NCI-H345 treated with DMSO at 0.1 percent for 48 hours (cell line): ENCODE measurements around the gene ITPRID2.

Source experiments
- DNase-seq: peaks from one replicate; lab custom pipeline; 2025; ENCODE audit not compliant: unreplicated experiment; lab: John Stamatoyannopoulos, UW

ITPRID2 gene

DNA sequence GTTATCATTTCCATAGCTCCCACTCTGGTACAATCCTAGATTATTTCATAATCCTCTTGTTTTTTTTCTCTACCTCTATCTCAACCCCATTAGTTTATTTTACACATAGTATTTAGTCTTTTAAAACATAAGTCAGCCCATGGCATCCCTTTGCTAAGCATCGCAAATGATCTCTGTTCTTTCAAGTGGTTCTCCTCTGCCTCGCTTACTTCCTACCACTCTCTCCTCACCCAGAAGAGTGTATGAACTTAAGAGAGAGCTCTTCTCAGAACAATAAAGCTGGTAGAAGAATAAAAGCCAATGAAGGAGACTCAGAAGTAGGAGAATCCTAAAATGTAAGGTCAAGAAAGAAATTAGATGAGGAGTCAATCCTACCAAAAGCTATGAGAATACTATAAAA is 12.2 kb upstream of the ITPRID2 start:
- DNase-seq: no peak

DNA sequence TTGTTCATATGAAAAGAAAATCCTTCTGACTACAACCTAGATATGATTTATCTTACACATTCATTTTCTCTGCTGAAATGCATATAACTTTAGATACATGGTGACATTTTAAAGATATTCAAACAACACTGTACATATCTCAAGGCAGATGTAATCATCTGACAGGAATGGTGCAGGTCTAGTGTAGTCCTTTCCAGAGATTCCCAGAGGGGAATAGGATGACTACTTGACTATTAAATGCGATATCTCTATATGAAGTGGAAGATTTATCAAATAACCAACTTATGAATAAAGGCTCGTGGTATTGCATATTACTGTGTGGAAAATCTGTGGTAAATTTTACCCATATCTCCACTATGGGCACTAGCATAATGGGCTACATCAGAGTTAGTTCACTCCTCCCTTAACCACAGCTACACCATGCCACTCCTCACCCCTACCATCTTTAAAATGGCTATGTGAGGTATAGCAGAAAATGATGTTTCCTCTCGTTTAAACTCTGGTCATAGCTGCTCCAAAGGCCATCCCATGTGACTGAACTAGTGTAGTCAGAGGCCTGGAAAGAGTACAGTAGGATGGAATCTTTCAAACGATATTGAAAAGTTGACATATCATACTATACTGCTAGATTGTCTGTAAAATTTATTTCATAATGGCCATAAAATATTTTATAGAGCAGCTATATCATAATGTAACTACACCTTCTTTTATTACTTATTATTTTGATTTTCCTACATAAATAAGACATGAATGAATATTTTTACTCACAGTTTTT is 9.1 kb upstream of the ITPRID2 start:
- DNase-seq: no peak

DNA sequence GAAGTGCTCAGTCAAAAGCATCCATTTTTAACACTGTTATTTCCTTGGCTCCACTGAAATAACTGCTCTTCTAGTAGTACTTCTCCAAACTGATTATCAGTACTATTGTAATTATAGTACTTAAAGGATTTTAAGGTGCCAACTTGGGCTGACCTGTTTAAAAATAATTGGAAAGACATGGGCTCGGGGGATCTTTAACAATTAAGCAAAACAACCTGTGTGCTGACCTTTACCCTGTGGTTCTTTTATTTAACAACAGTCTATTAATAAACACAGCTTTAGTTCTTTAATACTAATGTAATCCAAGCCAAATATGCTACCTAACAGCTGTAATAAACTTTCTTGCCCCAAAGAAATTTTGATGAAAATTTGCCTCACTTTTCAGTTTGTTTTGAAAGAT is 6.9 kb upstream of the ITPRID2 start:
- no peak for DNase-seq

DNA sequence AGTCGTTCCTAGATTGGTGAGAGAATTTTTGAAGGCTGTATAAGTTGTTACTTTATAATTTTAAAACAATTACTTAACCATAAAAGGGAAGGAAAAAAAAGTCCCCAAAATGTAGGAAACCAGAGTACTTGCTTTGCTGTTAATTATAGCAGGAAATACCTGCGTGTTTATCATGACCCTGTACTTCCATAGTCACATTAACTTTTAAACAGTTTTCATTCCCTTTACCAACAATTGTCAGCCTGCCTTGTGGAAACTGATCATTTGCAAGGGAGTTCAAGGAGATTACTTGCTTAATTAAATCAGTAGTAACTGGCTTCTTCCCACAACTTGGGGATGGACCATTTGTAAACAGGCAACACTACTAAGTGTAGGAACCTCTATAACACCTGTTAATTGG is 6.4 kb upstream of the ITPRID2 start:
- DNase-seq: no peak

- DNase-seq: no peak
Measured at GRCh38 chr2:181886192-181886591, 5.3 kb upstream of the ITPRID2 start.

DNA sequence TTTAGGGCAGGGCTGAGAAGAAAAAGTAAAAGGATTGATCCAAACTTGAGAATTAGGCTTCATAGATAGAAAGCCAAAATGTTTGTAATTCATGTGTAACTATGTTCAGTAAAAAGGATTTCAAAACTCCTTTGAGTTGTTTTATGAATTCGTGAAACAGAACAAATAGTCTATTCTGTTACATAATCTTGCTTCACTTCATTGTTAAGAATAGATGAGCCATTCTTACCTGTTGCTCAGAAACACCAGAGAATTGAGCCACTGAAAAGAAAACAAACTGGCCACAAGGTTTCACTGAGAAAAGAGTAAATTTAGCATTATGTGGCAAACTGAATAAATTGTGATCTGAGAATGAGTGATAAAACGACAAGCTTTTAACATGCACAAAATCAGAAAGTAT is 4.5 kb upstream of the ITPRID2 start:
- DNase-seq: no peak

- DNase-seq: no peak
Measured at GRCh38 chr2:181889776-181890175, 1.8 kb upstream of the ITPRID2 start.

- DNase-seq: no peak
Measured at GRCh38 chr2:181890271-181890670, 1.3 kb upstream of the ITPRID2 start.

DNA sequence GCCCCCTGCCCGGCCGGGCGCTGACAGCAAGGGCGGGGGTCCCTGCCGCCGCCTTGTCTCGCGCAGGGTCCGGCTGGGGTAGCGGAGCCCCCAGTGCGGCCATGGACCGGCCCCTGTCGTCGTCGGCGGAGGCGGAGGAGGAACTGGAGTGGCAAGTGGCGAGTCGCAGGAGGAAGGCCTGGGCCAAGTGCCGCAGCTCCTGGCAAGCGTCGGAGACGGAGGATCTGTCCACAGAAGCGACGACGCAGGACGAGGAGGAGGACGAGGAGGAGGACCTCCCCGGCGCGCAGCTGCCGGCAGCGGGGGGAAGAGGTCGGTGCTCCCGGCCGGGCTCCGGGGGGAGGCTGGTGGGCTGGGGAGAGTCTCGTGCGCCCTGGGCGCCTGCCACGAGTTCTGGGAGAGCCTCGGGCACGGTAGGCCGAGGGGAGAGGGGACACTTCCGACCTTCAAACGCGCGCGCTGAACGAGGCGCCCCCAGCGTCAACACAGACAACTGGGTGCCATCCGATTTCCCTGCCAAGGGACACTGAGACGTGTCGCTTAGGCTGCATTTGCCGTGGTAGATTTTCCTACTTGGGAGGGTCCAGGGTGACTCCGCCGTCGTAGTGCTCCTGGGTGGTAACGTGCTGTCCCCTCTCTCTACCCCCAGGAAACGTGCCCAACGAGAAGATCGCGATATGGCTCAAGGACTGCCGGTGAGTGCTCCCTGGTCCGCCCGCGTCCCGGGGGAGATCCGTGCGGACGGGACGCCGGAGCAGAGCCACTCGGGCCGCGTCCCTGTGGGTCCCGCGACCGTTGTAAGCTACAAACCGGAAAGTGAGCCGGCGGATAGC is 652 bp downstream of the ITPRID2 start:
- DNase-seq: peak; percentile 57

GRCh38 chr2:181892799-181893435 is 1.4 kb downstream of the ITPRID2 start:
- DNase-seq: no peak

- no peak for DNase-seq
Measured at GRCh38 chr2:181894381-181894780, 2.9 kb downstream of the ITPRID2 start.

GRCh38 chr2:181895818-181896217 is 4.3 kb downstream of the ITPRID2 start:
- no peak for DNase-seq

DNA sequence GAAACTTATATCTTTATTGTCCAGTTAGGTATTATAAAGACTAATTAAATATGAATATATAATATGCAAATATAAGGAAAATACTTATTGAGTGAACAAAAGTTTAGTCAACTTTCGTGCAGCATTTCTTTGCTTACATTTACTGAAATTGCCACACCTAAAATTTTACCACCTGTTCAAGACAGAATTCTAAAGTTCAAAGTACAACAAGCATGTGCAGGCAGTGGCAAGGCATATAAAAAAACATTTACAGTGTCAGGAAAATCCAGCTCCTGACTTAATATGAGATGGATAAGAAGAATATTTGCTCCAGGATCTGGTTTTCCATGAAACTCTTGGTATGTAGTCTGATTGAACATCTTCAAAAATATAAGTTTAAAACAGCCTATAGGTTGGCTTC is 4.8 kb downstream of the ITPRID2 start:
- DNase-seq: no peak

DNA sequence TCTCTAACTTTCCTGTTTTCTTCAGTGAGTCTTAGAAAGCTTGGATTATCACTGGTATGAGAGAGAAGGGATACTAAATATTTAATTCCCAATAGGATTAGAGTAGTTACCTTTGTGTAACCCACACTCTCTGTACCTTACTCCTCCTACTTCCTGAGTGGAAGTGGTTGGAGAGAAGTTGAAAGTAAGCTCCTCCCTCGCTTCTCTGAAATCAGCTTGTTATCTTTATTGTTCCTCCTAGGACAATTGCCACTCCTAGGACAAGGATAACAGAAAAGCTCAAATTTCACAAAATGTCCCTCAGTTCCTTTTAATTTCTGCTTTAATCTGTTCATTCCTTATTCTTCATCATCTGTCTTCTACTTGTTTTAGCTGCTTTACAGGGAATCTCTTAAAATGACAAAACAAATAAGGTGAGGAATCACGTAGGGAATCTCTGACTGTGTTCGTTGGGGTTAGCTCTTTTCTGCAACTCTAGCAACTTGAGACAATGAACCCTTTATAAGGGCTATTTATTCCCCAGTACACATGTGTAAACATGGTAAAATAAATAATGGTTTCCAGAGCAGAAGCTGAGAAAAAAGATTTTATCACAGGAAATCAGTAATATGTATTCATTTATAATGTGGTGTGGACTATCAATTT is 8.6 kb downstream of the ITPRID2 start:
- no peak for DNase-seq

DNA sequence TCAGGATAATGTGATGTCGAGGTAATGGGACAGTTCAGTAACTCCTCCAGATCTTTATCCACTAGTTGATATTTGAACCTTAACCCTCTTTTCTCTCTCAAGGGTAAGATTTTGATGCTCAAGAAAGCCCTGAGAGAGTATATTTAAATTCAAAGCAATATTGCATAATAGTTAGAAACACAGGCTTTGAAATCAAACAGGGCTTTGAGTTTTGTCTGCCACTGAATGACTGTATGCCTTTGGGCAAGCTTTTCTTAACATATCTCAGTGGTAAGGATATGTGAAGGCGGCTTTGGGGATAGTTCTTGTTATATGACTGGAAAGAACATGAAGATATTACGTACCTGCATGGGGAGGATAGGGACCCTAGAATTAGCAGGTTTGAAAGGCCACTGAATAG is 11.1 kb downstream of the ITPRID2 start:
- no peak for DNase-seq

DNA sequence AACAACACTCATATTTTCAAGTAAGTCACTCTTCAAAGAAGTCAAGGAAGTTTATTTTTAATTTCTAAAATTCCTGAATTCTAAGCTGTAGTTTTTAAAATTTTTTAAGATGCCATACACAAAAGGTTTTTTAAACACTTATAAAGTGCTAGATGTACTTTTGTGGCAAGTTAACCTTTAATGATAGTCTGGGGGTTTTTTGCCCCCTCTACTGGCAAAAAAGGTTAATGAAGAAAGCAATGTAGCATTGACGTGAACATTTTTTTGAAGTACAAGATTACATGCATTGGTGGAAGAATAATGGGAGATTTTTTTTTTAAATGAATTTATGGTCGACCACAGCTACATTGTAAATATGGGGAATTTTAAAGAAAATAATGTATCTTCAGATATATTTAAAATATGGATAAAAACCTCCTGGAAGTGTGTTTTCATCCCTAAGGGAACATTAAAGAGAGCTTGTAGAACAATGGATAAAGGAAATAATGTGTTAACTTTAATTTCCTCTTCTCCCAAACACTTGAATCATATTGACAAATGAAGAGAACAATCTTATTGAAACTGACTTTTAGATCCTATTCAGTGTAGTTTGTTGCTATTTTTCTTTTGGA is 12.6 kb downstream of the ITPRID2 start:
- DNase-seq: peak; percentile 11

DNA sequence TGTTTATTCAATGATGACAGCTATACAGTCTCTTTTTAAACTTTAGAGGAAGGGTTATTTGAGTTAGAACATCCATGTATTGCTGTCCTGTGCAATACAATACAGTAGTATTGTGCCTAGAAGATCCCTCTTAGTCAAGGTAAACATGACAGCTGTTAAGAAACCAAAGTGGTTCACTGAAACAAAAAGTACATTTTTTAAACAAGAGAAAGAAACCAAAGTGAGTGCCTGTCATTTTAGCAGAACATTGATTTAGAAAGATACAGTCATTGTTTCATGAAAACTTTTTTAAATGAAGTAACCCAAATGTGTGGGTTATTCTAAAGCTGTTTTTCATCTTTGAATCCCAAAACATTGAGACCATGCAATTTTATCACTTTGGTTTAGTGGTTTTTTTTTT is 15.5 kb downstream of the ITPRID2 start:
- DNase-seq: no peak

DNA sequence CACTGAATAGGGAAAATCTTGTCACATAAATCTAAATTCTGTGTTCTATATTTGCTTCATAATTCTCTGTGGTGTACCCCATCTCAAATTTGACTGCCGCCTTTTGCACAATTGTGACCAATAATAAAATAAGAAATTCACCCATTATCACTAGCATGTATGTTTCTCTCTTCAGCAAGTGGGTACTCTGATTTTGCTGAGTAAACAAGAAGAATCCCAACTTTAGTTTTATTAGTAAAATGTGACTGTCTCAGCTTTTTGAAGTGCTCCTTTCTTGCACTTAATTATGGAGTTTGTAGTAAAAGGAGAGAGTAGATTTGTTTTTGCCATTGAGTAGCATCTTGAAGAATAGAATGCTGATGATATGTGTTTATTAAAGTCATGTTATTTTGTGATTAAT is 16.1 kb downstream of the ITPRID2 start:
- DNase-seq: no peak

- DNase-seq: no peak
Measured at GRCh38 chr2:181910028-181910831, 18.7 kb downstream of the ITPRID2 start.

DNA sequence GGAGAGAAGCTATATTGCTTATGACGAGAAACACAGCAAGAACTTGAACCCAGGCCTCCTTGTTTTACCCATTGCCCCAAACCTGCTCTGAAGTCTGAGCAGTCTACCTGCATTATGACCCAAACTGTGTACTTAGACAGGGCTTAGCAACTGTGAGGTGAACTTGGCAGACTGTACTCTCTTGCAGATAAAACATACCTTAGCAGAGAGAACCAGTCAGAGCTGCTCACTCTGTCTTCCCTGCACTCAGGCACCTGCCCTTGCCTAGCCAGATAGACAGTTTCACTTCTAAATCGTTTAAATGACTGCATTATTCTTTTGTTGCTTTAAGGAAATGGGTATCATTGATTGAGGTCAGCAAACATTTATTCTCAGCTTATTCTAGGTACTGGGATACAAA is 20.3 kb downstream of the ITPRID2 start:
- no peak for DNase-seq
